ENCODE data around the gene LTV1.

GRCh38 chr6:143857651-143858050, 14.5 kb downstream of the LTV1 start:
- TF ChIP-seq SUZ12 (IDR thresholded peaks at IDR 0.05; ENCODE audit: extremely low read depth, insufficient read depth, insufficient read length) (no peak), YY1 (IDR thresholded peaks at IDR 0.05; ENCODE audit: insufficient read depth, insufficient read length) (no peak)
